D721Med (cell line): ENCODE measurements around the gene TPSD1.
"Not testable (repeated sequence)": the region's sequence is repeated elsewhere in the genome, so short reads cannot be mapped to it uniquely, and the experiment has no call there.

Experiments used
- DNase-seq: peaks from one replicate; pipeline ENCODE4 v3.0.0; 2011; ENCODE audit warnings: low spot score; ENCODE audit not compliant: insufficient read length
- FAIRE-seq: peaks from 2 replicates; lab custom pipeline; 2011; peaks lifted over from hg19 to GRCh38; lab: Jason Lieb, UNC
- CTCF ChIP-seq: IDR thresholded peaks from 2 replicates; pipeline ENCODE4 v1.5.1; 2012; ENCODE audit warnings: mild to moderate bottlenecking, control low read depth; ENCODE audit not compliant: insufficient read depth; ENCODE audit errors: missing control alignments

The TPSD1 gene

GRCh38 chr16:1230471-1231212, 25.2 kb upstream of the TPSD1 start:
- not testable (repeated sequence) for FAIRE-seq, DNase-seq

GRCh38 chr16:1231301-1231700, 24.6 kb upstream of the TPSD1 start:
- DNase-seq, FAIRE-seq: not testable (repeated sequence)

- FAIRE-seq, DNase-seq: not testable (repeated sequence)
Measured at GRCh38 chr16:1232049-1232748, 23.7 kb upstream of the TPSD1 start.

- peak; percentile 38 for FAIRE-seq
- not testable (repeated sequence) for DNase-seq
Measured at GRCh38 chr16:1236659-1237058, 19.2 kb upstream of the TPSD1 start.

GRCh38 chr16:1237990-1238389, 17.9 kb upstream of the TPSD1 start:
- no peak for TF ChIP-seq CTCF
- FAIRE-seq (no peak), DNase-seq (no peak)

- FAIRE-seq = not testable (repeated sequence)
Measured at GRCh38 chr16:1238909-1239308, 17.0 kb upstream of the TPSD1 start.

GRCh38 chr16:1239575-1239974, 16.3 kb upstream of the TPSD1 start:
- not testable (repeated sequence) for FAIRE-seq

More at GRCh38 chr16:1238909-1239308, 17.0 kb upstream of the TPSD1 start:
- not testable (repeated sequence) for DNase-seq

GRCh38 chr16:1240436-1240835, 15.4 kb upstream of the TPSD1 start, which contains the start of gene TPSAB1:
Gene TPSAB1, plus strand, starts transcription at chr16:1240705. Its CDS starts 234 bp downstream, at chr16:1240939.
- not testable (repeated sequence) for DNase-seq

More at GRCh38 chr16:1239575-1239974, 16.3 kb upstream of the TPSD1 start:
- not testable (repeated sequence) for DNase-seq

GRCh38 chr16:1241081-1241480, 14.8 kb upstream of the TPSD1 start:
- not testable (repeated sequence) for FAIRE-seq, DNase-seq

More at GRCh38 chr16:1240436-1240835, 15.4 kb upstream of the TPSD1 start, which contains the start of gene TPSAB1:
- not testable (repeated sequence) for FAIRE-seq

GRCh38 chr16:1243363-1243762, 12.5 kb upstream of the TPSD1 start:
- not testable (repeated sequence) for FAIRE-seq, DNase-seq

GRCh38 chr16:1243907-1244850, 11.7 kb upstream of the TPSD1 start:
- not testable (repeated sequence) for FAIRE-seq, DNase-seq

- TF ChIP-seq CTCF = no peak
Measured at GRCh38 chr16:1244881-1245280, 11.0 kb upstream of the TPSD1 start.

More at GRCh38 chr16:1244881-1245280, 11.0 kb upstream of the TPSD1 start:
- DNase-seq (no peak), FAIRE-seq (no peak)
